Measurements from ENCODE around the gene TMEM145. TPM values are rescaled to one million over a fixed set of nuclear protein-coding genes. Genes with fewer than 3 reads are reported as not detected.

The TMEM145 gene
- total RNA-seq, 1 experiment from 2014 or later: 3.0 TPM

DNA sequence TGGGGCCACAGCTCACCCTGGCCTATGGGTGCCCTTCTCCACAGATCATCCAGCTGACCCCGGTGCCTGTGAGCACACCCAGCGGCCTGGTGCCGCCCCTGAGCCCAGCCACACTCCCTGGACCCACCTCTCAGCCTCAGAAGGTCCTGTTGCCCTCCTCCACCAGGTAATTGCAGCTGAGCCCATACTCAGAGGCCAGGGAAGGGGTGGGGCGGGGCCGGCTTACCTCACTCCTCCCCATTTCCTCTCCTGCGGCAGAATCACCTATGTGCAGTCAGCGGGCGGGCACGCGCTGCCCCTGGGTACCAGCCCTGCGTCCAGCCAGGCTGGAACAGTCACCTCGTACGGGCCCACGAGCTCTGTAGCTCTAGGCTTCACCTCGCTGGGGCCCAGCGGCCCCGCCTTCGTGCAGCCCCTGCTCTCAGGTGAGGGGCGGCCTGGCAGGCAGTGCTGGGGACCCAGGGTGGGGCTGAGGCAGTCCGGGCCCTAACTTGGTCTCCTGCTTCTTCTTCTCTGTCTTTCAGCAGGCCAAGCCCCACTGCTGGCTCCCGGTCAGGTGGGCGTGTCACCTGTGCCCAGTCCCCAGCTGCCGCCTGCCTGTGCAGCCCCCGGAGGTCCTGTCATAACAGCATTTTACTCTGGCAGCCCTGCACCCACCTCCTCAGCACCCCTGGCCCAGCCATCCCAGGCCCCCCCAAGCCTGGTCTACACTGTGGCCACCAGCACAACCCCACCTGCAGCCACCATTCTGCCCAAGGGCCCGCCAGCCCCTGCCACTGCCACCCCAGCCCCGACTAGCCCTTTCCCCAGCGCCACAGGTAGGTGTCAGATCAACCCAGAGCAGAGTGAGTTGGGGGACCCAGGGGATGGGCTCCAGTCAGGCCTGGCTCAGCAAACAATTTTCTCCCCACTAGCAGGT lies 20.8 kb upstream of the TMEM145 start:
- Histone ChIP-seq H3K4me1 (ENCODE audit: control insufficient read depth, insufficient read depth, low read length) (no peaks in the 10 kb centered on the region), H3K27me3 (ENCODE audit: control insufficient read depth, insufficient read depth, low read length) (no peaks in the 10 kb centered on the region), H3K9me3 (ENCODE audit: control insufficient read depth, insufficient read depth, low read depth, low read length) (no peaks in the 10 kb centered on the region), H3K4me3 (ENCODE audit: low read depth in 2 of 2, low read length in 2 of 2) (no peak overlapping the region), H3K36me3 (ENCODE audit: control insufficient read depth, insufficient read depth, low read length) (no peaks in the 10 kb centered on the region; the same call in 1 of the 2 replicates), H3K27ac (ENCODE audit: low read length) (no peak overlapping the region)
- no peak for DNase-seq (ENCODE audit: low read depth, low spot score)
- in situ Hi-C loops (cut with HindIII; ENCODE audit: low pct_unique_long_range_greater_than_20kb, low sequenced_read_pairs): no loop called here
- POLR2A ChIA-PET: interaction anchor here (0.6 kb wide), 1 partner anchor 10 kb away, joined by 5 read pairs; no protein-coding TSS in a partner anchor
- intact Hi-C loops (cut with micrococcal nuclease; ENCODE audit: unreplicated experiment): no loop called here
- BruUV-seq (replicated peaks): no TSS peak
- TF ChIP-seq POLR2AphosphoS5 (IDR thresholded peaks at IDR 0.05; ENCODE audit: low read depth, low read length): no peak
- no peak for TF ChIP-seq TCF7L2 (IDR thresholded peaks at IDR 0.05; ENCODE audit: low read depth, low read length)
- TF ChIP-seq, protein P1, sequence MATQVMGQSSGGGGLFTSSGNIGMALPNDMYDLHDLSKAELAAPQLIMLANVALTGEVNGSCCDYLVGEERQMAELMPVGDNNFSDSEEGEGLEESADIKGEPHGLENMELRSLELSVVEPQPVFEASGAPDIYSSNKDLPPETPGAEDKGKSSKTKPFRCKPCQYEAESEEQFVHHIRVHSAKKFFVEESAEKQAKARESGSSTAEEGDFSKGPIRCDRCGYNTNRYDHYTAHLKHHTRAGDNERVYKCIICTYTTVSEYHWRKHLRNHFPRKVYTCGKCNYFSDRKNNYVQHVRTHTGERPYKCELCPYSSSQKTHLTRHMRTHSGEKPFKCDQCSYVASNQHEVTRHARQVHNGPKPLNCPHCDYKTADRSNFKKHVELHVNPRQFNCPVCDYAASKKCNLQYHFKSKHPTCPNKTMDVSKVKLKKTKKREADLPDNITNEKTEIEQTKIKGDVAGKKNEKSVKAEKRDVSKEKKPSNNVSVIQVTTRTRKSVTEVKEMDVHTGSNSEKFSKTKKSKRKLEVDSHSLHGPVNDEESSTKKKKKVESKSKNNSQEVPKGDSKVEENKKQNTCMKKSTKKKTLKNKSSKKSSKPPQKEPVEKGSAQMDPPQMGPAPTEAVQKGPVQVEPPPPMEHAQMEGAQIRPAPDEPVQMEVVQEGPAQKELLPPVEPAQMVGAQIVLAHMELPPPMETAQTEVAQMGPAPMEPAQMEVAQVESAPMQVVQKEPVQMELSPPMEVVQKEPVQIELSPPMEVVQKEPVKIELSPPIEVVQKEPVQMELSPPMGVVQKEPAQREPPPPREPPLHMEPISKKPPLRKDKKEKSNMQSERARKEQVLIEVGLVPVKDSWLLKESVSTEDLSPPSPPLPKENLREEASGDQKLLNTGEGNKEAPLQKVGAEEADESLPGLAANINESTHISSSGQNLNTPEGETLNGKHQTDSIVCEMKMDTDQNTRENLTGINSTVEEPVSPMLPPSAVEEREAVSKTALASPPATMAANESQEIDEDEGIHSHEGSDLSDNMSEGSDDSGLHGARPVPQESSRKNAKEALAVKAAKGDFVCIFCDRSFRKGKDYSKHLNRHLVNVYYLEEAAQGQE (IDR thresholded peaks at IDR 0.05; ENCODE audit: insufficient read depth in 1 of 2, low read depth in 2 of 2, low read length in 1 of 2): no peak
- no peak for TF ChIP-seq SIN3A (IDR thresholded peaks at IDR 0.05; ENCODE audit: borderline replicate concordance, insufficient read depth, low read depth, low read length)
- TF ChIP-seq, protein P2, sequence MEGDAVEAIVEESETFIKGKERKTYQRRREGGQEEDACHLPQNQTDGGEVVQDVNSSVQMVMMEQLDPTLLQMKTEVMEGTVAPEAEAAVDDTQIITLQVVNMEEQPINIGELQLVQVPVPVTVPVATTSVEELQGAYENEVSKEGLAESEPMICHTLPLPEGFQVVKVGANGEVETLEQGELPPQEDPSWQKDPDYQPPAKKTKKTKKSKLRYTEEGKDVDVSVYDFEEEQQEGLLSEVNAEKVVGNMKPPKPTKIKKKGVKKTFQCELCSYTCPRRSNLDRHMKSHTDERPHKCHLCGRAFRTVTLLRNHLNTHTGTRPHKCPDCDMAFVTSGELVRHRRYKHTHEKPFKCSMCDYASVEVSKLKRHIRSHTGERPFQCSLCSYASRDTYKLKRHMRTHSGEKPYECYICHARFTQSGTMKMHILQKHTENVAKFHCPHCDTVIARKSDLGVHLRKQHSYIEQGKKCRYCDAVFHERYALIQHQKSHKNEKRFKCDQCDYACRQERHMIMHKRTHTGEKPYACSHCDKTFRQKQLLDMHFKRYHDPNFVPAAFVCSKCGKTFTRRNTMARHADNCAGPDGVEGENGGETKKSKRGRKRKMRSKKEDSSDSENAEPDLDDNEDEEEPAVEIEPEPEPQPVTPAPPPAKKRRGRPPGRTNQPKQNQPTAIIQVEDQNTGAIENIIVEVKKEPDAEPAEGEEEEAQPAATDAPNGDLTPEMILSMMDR (IDR thresholded peaks at IDR 0.05): no peak
- CTCF ChIA-PET: interaction anchor here (0.5 to 0.6 kb wide), 2 partner anchors 45 to 96 kb away, joined by 11 to 13 read pairs; no protein-coding TSS in a partner anchor
- no peak for ATAC-seq

DNA sequence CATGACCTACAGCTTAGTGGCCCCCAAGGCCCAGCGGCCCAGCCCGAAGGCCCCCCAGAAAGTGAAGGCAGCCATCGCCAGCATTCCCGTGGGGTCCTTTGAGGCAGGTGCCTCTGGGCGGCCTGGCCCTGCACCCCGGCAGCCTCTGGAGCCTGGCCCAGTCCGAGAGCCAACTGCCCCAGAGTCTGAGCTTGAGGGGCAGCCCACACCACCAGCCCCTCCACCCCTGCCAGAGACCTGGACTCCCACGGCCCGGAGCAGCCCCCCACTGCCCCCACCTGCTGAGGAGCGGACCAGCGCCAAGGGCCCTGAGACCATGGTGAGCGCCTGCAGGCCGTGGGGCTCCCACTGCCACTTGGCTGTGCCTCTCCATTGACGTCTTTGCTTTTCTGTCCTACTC lies 20.1 kb upstream of the TMEM145 start:
- POLR2A ChIA-PET: no interaction called here
- H3K27me3 ChIP-seq (ENCODE audit: control insufficient read depth, insufficient read depth, low read length): no peaks in the 10 kb centered on the region
- TF ChIP-seq, protein P1 (IDR thresholded peaks at IDR 0.05; ENCODE audit: insufficient read depth in 1 of 2, low read depth in 2 of 2, low read length in 1 of 2): no peak
- TF ChIP-seq TCF7L2 (IDR thresholded peaks at IDR 0.05; ENCODE audit: low read depth, low read length) (no peak), SIN3A (IDR thresholded peaks at IDR 0.05; ENCODE audit: borderline replicate concordance, insufficient read depth, low read depth, low read length) (no peak), POLR2AphosphoS5 (IDR thresholded peaks at IDR 0.05; ENCODE audit: low read depth, low read length) (no peak)
- H3K9me3 ChIP-seq (ENCODE audit: control insufficient read depth, insufficient read depth, low read depth, low read length): no peaks in the 10 kb centered on the region
- H3K4me1 ChIP-seq (ENCODE audit: control insufficient read depth, insufficient read depth, low read length): no peaks in the 10 kb centered on the region
- no peak for DNase-seq (ENCODE audit: low read depth, low spot score)
- in situ Hi-C loops (cut with HindIII; ENCODE audit: low pct_unique_long_range_greater_than_20kb, low sequenced_read_pairs): no loop called here
- no peaks in the 10 kb centered on the region for H3K36me3 ChIP-seq (ENCODE audit: control insufficient read depth, insufficient read depth, low read length)
- no TSS peak for BruUV-seq (replicated peaks)
- intact Hi-C loops (cut with micrococcal nuclease; ENCODE audit: unreplicated experiment): no loop called here
- no peak overlapping the region for H3K27ac ChIP-seq (ENCODE audit: low read length)
- CTCF ChIA-PET: no interaction called here
- ATAC-seq: no peak
- no peak overlapping the region for H3K4me3 ChIP-seq (ENCODE audit: low read depth in 2 of 2, low read length in 2 of 2)

All from Panc1 (cell line).